Ishikawa (cell line): ENCODE results near the gene PAXX.
A peak's percentile ranks its signal among the peaks of the same experiment; 100 is the strongest.

Source experiments
- CEBPB ChIP-seq: IDR thresholded peaks from 2 replicates; pipeline ENCODE4 v1.6.1; 2012
- CREB1 ChIP-seq: IDR thresholded peaks from 2 replicates; pipeline ENCODE4 v1.6.1; 2012; ENCODE audit warnings: low read depth
- EGR1 ChIP-seq: IDR thresholded peaks from 2 replicates; pipeline ENCODE4 v1.6.1; 2012
- EP300 ChIP-seq: IDR thresholded peaks from 2 replicates; pipeline ENCODE4 v1.6.1; 2012; ENCODE audit warnings: borderline replicate concordance
- FOXM1 ChIP-seq: IDR thresholded peaks from 2 replicates; pipeline ENCODE4 v1.6.1; 2012; ENCODE audit warnings: low read depth, borderline replicate concordance
- NFIC ChIP-seq: IDR thresholded peaks from 2 replicates; pipeline ENCODE4 v1.6.1; 2012
- RAD21 ChIP-seq: IDR thresholded peaks from 2 replicates; pipeline ENCODE4 v1.6.1; 2012; ENCODE audit warnings: low read depth
- REST ChIP-seq: IDR thresholded peaks from 2 replicates; pipeline ENCODE4 v1.6.1; 2012; ENCODE audit warnings: low read depth, mild to moderate bottlenecking
- TAF1 ChIP-seq: IDR thresholded peaks from 2 replicates; pipeline ENCODE4 v1.6.1; 2012; ENCODE audit warnings: low read depth, mild to moderate bottlenecking
- TCF12 ChIP-seq: IDR thresholded peaks from 2 replicates; pipeline ENCODE4 v1.6.1; 2012; ENCODE audit warnings: low read depth
- TEAD4 ChIP-seq: IDR thresholded peaks from 2 replicates; pipeline ENCODE4 v1.6.1; 2012
- USF1 ChIP-seq: IDR thresholded peaks from 2 replicates; pipeline ENCODE4 v1.6.1; 2012
- YY1 ChIP-seq: IDR thresholded peaks from 2 replicates; pipeline ENCODE4 v1.6.1; 2012; ENCODE audit warnings: low read depth
- ZBTB7A ChIP-seq: IDR thresholded peaks from 2 replicates; pipeline ENCODE4 v1.6.1; 2012; ENCODE audit warnings: low read depth
- TF ChIP-seq, protein P1 (sequence below): IDR thresholded peaks from 2 replicates; pipeline ENCODE4 v1.6.1; 2012

Gene PAXX

GRCh38 chr9:137029058-137029936, 37.1 kb downstream of the PAXX start:
- TF ChIP-seq REST, result no peak
- peak; percentile 52 for TF ChIP-seq RAD21
- TF ChIP-seq TAF1, result no peak
- no peak for TF ChIP-seq YY1
- no peak for TF ChIP-seq EGR1

GRCh38 chr9:137030006-137030405, 37.8 kb downstream of the PAXX start:
- TF ChIP-seq EP300 (no peak), TEAD4 (no peak), FOXM1 (no peak), REST (no peak), EGR1 (no peak), CEBPB (no peak), RAD21 (no peak)
- TF ChIP-seq, protein P1, sequence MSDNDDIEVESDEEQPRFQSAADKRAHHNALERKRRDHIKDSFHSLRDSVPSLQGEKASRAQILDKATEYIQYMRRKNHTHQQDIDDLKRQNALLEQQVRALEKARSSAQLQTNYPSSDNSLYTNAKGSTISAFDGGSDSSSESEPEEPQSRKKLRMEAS, result no peak

- TF ChIP-seq CEBPB, result no peak
- TF ChIP-seq EP300, result no peak
- TF ChIP-seq NFIC, result no peak
- TF ChIP-seq TCF12, result no peak
- no peak for TF ChIP-seq YY1
- no peak for TF ChIP-seq CREB1
- no peak for TF ChIP-seq RAD21
- TF ChIP-seq EGR1, result no peak
- no peak for TF ChIP-seq REST
- TF ChIP-seq ZBTB7A, result no peak
- TF ChIP-seq USF1, result no peak
- TF ChIP-seq, protein P1, result no peak
- TF ChIP-seq FOXM1, result no peak
- TF ChIP-seq TAF1, result no peak
- TF ChIP-seq TEAD4, result no peak
Measured at GRCh38 chr9:137030538-137031527, 38.6 kb downstream of the PAXX start.

DNA sequence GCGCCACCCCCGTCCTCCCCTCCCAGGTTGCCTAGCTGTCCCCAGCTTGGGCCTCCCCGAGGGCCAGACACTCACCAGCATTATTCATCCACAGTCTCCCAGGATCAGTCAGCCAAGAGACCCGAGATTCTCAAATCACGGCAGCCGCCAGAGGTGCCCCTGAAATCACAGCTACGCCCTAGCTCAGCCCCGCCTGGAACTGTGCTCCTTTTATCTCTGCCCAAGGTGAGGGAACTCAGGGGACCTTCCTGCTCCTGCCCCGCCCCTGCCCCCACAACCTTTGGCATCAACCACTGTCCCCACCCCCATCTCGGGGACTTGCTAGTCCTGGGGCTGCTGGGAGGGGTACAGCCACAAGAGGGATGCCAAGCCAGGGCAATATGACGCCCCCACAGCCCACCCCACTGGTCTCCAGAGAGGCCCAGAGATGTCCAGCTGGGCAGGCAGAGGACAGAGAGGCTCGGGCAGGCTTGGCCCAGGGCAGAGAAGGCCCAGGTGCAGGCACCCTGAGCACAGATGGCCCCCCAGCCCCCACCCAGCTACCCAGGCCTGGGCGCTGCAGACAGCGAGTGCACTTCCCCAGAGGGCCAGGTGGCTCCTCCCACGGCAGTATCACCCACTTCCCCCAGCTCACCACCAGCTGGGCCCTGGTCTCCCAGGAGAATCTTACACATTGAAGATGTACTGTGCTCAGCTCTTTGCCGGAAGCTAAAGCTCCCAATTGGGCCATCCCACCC, 39.9 kb downstream of the PAXX start, which contains the start of gene FUT7:
FUT7 (minus strand) TSS at position 185 of the 737 bp plus-strand sequence; CDS start at position 88, 97 bp downstream.
- TF ChIP-seq ZBTB7A, result no peak
- TF ChIP-seq NFIC, result no peak
- TF ChIP-seq USF1, result no peak
- no peak for TF ChIP-seq CEBPB
- TF ChIP-seq RAD21, result no peak
- TF ChIP-seq TAF1, result no peak
- TF ChIP-seq TCF12, result no peak
- no peak for TF ChIP-seq EGR1
- no peak for TF ChIP-seq FOXM1
- TF ChIP-seq REST, result no peak
- no peak for TF ChIP-seq TEAD4
- TF ChIP-seq CREB1, result no peak
- TF ChIP-seq, protein P1, result no peak
- no peak for TF ChIP-seq YY1
- no peak for TF ChIP-seq EP300
